NCI-H69 (cell line): ENCODE results near the gene FGF7.
"Not testable (repeated sequence)": the region's sequence is repeated elsewhere in the genome, so short reads cannot be mapped to it uniquely, and the experiment has no call there.

ENCODE experiments used
- DNase-seq: peaks from one replicate; lab custom pipeline; 2025; lab: John Stamatoyannopoulos, UW

FGF7 gene, protein sequence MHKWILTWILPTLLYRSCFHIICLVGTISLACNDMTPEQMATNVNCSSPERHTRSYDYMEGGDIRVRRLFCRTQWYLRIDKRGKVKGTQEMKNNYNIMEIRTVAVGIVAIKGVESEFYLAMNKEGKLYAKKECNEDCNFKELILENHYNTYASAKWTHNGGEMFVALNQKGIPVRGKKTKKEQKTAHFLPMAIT

DNA sequence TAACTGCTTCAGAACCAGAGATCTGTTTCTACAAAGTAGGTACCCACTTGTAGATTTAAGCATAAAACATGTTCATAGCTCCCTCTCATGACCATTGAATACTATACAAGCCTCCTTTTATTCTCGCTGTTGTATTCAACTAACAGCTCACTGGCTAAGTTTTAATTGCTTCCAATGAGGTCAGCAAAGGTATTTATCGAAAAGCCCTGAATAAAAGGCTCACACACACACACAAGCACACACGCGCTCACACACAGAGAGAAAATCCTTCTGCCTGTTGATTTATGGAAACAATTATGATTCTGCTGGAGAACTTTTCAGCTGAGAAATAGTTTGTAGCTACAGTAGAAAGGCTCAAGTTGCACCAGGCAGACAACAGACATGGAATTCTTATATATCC, at the start of gene FGF7:
Gene FGF7, plus strand, starts transcription at position 222 of the 400 bp plus-strand sequence. CDS start 1,056 bp downstream, outside the sequence.
- peak; percentile 27 for DNase-seq

DNA sequence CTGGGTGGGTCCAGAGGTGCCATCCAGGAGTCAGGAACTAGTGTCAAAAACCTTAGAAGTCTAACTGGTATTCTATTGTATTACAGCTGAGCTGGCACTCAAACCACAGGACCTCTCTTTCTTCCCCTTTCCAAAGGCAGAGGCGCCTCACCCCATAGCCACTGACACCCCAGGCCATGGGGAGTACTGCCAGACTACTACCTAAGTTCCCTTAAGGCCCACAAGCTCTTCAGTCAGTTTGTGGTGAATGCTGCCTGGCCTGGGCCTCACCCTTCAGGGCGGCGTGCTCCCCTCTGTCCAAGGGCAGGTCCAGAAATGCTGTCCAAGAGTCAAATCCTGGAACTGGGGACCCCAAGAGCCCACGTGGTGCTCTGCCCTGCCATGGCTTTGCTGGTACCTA, 43.0 kb upstream of the FGF7 start:
- DNase-seq: no peak

DNA sequence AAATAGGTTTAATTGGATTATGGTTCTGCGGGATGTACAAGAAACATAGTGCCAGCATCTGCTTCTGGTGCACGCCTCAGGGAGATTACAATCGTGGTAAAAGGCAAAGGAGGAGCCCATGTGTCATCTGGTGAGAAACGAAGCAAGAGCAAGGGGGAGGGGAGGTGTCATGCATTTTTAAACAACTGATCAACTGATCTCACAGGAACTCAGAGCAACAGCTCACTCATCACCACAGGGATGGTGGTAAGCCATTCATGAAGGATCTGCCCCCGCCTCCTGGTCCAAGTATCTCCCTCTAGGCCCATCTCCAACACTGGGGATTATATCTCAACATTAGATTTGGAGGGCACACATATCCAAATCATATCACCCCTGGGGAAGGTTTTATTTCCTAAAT, 42.1 kb upstream of the FGF7 start:
- peak; percentile 48 for DNase-seq

DNA sequence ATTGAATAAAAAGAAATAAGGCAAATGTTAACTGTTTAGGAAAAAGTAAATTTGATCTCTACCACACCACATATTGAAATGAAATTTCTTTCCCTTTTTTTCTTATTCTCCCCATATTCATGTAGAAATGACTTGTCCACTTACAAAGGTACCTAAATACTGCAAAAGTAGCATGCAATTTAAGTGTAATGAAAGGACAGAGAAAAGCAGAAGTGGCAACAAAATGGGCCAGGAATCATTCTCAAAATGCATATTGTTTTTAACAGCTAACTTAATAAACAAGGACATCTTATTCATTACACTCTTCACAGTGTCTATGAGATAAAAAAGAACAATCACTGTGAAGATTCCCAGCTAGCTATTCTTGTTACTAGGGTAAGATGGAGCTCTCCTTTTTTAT, 40.6 kb upstream of the FGF7 start:
- no peak for DNase-seq

DNA sequence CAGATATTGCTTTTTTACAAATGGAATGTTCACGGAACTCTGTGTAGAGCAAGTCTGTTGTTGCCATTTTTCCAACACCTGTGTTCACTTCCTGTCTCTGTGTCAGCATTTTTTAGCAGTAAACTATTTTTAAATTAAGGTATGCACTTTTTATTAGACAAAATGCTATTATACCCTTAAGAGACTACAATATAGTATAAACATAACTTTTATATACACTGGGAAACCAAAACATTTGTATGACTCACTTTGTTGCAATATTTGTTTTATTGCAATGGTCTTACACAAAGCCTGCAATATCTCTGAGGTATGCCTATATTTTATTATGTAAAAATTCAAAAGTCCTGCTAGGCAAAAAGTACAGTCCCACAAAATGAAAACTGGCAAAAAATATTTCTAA, 39.8 kb upstream of the FGF7 start:
- DNase-seq: no peak

DNA sequence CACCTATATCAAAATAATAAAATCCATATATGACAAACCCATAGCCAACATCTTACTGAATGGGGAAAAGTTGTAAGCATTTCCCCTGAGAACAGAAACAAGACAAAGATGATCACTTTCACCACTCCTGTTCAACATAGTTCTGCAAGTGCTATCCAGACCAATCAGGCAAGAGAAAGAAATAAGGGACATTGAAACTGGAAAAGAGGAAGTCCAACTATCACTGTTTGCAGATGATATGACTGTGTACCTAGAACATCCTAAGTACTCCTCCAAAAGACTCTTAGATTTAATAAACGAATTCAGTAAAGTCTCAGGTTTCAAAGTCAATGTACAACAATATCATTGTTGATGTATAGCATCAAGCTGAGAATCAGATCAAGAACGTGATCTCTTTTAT, 35.6 kb upstream of the FGF7 start:
- DNase-seq: no peak

DNA sequence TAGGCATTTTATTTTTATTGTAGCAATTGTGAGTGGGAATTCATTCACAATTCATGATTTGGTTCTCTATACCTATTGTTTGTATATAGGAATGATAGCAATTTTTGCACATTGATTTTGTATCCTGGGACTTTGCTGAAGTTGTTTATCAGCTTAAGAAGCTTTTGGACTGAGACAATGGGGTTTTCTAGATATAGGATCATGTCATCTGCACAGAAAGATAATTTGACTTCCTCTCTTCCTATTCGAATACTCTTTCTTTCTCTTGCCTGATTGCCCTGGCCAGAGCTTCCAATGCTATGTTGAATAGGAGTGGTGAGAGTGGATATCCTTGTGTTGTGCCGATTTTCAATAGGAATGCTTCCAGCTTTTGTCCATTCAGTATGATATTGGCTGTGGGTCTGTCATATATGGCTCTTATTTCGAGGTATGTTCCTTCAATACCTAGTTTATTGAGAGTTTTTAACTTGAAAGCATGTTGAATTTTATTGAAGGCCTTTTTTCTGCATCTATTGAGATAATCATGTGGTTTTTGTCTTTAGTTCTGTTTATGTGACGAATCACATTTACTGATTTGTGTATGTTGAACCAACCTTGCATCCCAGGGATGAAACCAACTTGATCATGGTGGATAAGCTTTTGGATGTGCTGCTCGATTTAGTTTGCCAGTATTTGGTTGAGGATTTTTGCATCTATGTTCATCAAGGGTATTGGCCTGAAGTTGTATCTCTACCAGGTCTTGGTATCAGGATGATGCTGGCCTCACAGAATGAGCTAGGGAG, 20.3 kb upstream of the FGF7 start:
- DNase-seq: not testable (repeated sequence)

DNA sequence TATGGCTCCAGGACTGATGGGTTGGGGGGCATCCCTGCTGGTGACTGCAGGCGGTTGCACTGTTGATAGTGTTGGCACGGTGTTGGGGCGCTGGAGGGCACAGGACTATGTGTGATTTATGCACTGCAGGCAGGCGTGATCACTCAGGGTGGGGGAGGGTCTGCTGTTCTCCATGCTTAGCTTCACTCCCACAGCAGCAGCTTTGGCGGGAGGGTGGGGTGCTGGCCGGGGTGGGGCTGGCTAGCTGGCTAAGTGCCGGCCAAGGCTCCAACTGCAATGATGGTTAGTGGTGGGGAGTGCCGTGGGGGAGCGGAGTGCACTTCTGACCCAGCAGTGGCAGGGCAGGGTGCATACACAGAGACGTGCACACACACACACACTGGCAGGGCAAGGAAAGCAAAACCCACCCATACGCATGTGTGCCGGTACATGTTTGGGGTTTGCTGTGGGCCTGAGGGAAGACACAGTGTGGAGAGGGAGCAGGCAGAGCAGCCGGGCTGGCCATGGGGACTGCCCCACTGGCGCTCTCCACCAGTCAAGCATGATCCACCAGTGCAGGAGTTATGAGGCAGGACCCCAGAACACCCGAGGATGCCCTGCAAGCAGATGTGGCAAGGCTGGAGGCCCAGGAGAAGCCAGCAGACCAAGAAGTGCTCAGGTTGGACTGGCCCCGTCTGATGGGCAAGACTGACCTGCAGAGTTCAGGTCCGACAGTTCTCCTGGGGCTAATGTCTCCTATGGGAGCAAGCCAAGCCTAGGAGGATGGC, 16.5 kb upstream of the FGF7 start:
- DNase-seq: peak; percentile 7

DNA sequence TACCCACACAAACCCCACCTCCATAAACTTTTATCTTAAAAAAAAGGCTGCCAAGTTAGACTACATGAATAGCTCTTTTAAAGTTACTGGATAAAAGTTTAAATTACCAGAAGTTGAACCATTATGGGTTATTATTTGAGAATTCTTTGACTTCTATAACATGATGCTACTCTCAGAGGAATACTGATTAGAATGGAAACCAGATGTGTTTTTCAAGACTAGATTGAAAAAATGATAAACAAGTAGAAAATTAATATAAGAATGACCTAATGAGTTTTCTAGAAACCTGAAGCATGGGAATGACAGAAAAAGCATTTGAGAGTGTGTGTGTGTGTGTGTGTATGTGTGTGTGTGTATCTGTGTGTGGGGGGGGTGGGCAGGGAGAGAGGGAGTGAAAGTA, 12.4 kb upstream of the FGF7 start:
- DNase-seq: no peak

DNA sequence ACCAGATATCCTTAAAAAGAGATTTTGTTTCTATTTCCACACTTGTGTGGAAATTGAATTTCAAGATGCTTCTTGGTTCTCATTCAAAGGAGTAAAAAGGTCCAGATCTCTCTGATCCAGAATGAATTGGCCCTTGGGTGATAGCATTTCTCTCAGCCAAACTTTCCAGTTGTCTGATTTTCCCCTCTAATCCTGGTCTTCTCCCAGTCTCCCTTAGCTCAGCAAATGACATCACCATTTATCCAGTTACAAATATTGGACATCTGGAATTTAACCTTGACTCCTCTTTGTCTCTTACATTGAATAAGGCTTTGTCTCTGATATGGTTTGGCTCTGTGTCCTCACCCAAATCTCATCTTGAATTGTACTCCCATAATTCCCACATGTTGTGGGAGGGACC, 10.2 kb upstream of the FGF7 start:
- DNase-seq: no peak

DNA sequence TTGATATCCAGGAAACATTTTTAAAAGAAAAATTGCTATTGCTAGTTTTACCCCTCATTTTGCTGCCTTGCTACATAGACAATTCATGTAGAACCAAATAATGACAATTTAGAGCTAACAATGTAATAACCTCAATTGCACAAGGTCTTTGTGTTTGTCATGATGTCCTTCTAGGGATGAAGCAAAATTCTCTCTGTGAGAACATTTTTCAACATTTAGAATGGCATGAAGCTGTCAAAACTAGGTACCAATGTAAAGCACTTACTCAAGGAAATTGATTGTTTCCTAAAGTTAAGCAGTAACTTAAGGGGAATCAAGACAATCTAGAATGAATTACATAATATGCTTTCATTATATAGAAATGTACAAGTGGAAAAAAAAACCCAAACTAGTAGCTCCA, 7.9 kb upstream of the FGF7 start:
- DNase-seq: no peak

DNA sequence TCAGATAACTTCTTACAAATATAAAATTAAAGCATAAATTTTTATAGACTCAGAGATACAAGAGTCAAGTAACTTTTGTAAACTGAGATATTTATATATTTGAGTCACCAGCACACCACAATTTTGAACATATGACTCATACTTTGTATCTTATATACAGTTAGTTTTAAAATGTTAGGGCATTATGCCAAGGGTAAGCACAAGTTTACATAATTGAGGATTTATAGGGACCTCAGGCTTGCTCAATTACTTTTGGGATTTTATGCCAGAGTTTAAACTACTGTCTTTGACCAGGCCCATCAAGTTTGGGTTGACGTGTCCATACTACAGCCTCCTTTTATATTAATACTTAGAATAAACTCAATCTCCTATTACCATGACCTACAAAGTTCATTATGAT, 7.4 kb upstream of the FGF7 start:
- no peak for DNase-seq

DNA sequence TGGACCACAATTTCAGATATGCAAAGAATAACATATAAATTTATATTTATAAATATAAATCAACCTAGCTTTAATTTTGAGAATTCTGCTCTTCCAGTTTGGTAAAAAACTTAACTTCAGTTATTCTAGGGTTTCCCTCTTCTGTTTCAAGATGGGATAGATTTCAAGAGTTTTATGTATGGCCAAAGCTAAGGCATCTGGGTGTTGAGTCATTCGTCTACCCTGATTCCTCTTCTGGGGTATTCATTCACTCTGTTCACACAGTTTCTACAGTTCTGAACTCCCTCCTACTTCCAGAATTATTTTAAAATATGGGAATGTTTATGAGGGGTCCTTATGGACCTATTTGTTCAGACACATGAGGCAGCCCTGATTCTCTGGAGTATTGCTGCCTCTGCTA, 4.2 kb upstream of the FGF7 start:
- no peak for DNase-seq

DNA sequence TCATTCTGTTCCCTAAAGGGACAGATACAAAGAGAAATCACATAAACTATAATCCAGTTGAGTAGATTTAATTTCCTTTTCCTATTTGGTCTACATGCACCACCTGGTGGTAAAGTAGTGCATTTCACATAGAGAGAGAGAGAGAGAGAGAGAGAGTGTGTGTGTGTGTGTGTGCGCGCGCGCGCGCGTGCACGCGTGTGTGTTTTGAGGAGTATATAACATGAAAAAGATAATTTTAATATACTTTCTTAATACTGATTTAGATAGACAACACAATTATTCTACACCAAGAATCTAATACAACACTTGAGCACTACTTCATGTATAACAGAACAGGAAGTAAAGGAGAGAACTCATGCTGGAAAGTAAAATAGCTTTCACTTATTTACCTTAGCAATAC, 1.1 kb upstream of the FGF7 start:
- peak; percentile 72 for DNase-seq

DNA sequence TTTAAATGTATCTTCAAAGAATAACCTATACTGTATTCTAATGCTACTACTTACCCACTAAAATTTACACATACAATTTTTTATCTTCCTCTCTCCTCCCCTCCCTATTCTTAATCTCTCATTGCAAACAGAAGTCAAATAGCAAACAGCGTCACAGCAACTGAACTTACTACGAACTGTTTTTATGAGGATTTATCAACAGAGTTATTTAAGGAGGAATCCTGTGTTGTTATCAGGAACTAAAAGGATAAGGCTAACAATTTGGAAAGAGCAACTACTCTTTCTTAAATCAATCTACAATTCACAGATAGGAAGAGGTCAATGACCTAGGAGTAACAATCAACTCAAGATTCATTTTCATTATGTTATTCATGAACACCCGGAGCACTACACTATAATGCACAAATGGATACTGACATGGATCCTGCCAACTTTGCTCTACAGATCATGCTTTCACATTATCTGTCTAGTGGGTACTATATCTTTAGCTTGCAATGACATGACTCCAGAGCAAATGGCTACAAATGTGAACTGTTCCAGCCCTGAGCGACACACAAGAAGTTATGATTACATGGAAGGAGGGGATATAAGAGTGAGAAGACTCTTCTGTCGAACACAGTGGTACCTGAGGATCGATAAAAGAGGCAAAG, 984 bp downstream of the FGF7 start:
- DNase-seq: no peak

DNA sequence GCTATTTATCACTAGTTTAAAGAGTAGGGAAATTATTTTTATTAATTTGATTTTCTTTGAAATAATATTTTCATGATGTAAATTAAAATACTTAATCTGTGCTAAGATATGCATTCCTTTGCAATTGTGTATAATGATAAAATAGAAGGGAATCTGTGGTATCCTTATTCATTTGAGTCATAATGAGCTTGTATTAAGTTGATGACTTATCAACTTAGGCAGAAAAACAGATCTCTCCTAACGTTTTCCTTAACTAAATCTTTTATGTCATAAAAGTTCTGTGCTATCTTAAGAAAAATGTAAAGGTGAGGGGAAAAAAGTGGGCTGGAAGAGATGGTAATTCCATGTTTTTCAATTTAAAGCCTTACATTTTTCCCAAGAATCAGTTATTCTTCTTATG, 1.9 kb downstream of the FGF7 start:
- DNase-seq: no peak

DNA sequence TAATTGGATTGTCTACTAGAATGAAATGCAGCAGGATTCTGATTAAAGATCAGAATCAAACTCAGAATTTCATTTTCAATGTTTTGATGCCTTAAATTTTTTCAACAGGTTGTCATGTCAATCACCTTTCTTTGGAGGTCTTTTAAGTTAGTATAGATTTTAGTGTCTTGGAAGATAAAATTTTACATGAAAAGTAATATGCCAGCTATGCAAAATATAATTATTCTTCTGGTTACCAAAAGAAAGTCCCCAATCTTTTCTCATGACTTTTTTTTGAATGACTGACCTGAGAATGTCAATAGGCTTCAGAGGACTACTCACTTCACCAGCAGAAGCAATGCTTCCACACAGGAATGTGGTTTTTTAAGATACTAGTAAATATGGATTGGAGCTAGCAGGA, 4.3 kb downstream of the FGF7 start:
- DNase-seq: no peak

DNA sequence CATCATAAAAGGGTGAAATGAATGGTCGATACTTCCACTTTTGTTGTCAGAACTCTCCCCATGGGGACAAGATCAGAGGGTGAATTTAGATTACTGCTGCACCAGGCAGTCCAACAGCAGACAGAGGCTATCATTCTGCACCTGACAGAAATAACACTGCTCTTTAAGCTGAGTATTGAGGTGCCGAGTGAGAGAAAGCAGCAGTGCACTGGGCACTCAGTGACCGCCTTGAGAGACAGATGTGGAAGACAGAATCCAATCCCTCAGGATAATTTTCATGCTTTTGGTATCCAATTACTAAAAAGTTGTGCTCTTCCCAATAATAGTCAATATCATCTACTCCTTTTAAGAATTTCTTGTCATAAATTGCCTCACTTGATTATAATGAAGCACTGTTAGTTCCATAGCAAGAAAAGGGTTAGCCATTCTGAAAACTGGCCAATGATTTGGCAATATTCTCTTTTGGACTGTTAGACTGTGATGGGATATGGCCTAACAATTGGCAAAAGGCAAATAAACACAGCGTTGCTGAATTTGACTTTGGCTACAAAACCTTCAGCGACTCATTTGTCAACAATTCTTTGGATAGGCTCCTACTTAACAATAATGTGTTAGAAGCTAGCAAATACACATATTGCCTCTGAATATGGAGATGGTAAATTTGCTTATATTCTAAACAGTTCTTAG, 5.5 kb downstream of the FGF7 start:
- no peak for DNase-seq

DNA sequence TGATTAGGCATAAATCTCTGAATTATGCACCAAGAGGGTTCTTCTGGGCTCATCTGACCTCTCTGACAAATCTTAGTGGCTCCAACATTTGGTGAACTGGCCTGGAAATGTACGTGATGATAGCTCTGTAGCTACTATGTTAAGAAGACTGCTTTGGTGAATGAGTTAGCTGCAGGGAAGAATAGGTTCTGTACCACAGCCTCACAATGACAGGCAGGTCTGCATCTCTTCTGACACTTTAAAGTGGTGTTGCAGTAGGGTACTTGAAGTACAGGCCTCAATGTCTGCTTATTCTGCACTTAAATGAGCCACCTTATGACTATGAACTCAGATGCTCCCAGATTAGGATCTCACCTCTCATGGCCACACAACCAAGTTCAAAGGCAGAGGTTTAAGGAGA, 7.0 kb downstream of the FGF7 start:
- DNase-seq: no peak

DNA sequence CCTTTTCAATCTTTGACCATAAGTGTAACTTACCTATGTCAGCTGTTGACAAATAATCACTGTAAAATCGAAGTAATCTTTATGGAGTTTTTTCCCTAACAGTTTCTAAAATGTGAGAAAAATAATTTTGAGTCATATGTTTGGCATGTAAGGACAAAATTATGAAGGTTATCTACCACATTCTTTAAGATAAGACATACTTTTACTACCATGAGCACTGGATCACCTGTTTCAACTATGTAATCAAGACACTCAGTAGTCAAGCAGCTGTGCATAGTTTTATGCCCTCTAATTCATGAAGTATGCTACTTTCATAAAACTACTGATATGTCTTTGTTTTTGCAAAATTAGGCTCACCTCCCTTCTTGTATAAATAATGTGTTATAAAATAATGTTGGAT, 12.1 kb downstream of the FGF7 start:
- no peak for DNase-seq

DNA sequence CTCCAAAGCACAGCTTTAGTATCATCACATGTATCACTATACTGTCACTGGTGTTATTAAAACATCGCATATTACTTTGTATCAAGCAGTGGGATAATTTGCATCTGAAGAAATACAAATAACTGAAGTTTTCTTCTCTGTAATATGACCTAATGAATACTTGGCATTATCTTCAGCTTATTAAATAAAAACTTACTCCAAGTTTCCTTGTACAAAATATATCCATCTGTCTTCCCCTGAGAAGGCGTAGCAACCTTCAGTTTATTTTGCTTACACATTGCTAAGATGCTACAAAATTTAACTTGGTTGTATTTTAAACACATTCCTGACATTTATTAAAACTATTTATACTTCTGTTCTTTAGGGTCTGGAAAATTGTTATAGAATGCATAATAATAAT, 13.7 kb downstream of the FGF7 start:
- no peak for DNase-seq

DNA sequence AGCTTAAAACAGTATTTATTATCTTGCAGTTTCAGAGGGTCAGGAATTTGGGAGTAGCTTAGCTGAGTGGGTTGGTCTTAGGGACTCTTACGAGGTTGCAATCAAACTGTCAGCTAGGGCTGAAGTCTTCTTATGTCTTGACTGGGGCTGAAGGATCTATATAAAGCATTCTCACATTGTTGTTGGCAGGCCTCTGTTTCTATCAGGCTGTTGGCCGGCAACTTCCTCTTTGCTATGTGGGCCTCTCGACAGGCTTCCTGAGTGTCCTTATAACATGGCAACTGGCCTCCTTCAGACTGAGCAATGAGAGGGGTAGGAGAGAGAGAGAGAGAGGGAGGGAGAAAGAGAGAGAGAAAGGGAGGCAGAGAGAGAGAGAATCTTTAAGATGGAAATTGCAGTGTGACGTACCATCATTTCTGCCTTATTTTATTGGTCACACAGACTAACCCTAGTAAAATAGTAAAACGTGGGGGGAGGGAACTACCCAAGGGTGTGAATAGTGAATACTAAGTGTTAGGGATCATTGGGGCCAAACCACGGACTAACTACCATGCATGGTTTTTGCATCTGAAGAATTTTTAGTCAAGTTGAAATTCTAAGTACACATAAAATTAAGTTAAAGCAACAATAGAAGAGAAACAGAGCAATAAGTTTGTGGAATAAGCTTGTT, 16.1 kb downstream of the FGF7 start:
- DNase-seq: no peak
